ENCODE data around the gene PTPRC. TPM values are rescaled to one million over a fixed set of nuclear protein-coding genes. Genes with fewer than 3 reads are reported as not detected.

PTPRC gene
- total and polyA plus RNA-seq, 7 donors: 0.42 to 7.0 (median 3.9) TPM

DNA sequence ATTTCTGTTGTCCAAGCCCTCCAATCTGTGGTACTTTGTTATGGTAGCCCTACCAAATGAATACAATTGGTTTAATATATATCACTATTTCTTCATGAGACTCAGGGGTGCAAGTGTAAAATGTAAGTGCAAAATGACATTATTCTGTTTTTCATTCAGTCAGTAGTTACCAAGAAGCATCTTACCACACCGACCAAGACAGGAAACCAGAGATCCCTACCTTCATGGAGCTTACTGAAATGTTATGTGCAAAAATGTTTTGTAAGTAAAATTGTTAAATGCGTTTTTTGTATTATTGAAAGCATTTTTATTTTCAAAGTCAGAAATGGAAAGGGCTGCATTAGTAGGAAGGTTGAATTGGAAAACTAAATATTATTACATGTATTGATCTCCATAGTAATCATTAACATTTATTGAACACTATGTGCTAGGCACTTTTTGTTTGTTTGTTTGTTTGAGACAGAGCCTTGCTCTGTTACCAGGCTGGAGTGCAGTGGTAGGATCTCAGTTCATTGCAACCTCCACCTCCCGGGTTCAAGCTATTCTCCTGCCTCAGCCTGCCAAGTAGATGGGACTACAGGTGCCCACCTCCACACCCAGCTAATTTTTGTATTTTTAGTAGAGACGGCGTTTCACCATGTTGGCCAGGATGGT lies 166.8 kb downstream of the PTPRC start:
- no peak overlapping the region for H3K4me3 ChIP-seq
- H3K27me3 ChIP-seq (ENCODE audit: insufficient read depth in 3 of 3, low read length in 2 of 3): no peaks in the 10 kb centered on the region
- DNase-seq: no peak
- H3K4me1 ChIP-seq: no peaks in the 10 kb centered on the region
- TF ChIP-seq, protein P1, sequence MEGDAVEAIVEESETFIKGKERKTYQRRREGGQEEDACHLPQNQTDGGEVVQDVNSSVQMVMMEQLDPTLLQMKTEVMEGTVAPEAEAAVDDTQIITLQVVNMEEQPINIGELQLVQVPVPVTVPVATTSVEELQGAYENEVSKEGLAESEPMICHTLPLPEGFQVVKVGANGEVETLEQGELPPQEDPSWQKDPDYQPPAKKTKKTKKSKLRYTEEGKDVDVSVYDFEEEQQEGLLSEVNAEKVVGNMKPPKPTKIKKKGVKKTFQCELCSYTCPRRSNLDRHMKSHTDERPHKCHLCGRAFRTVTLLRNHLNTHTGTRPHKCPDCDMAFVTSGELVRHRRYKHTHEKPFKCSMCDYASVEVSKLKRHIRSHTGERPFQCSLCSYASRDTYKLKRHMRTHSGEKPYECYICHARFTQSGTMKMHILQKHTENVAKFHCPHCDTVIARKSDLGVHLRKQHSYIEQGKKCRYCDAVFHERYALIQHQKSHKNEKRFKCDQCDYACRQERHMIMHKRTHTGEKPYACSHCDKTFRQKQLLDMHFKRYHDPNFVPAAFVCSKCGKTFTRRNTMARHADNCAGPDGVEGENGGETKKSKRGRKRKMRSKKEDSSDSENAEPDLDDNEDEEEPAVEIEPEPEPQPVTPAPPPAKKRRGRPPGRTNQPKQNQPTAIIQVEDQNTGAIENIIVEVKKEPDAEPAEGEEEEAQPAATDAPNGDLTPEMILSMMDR (IDR thresholded peaks at IDR 0.05): no peak
- ATAC-seq: no peak
- intact Hi-C loops (cut with DNase I): no loop called here
- H3K9me3 ChIP-seq: no peaks in the 10 kb centered on the region
- no peak overlapping the region for H3K27ac ChIP-seq
- H3K36me3 ChIP-seq (ENCODE audit: insufficient read depth in 1 of 2, low read depth in 1 of 2): no peaks in the 10 kb centered on the region
- WGBS, 3 donors: 95% methylated on average over 5 of the region's 5 CpGs

DNA sequence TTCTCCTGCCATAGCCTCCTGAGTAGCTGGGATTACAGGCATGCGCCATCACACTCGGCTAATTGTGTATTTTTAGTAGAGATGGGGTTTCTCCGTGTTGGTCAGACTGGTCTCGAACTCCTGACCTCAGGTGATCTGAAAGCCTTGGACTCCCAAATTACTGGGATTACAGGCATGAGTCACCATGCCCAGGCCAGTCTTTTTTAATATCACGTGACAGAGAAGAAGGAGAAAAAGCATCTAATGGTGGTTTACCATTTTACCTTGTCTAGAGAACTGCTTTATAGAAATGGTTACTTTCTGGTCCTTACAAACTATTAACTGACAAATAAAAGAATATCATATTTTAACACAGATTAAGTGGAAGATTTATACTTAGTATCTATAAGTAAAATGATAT lies 168.0 kb downstream of the PTPRC start:
- Histone ChIP-seq H3K9me3 (no peaks in the 10 kb centered on the region), H3K36me3 (ENCODE audit: insufficient read depth in 1 of 2, low read depth in 1 of 2) (no peaks in the 10 kb centered on the region), H3K27me3 (ENCODE audit: insufficient read depth in 3 of 3, low read length in 2 of 3) (no peaks in the 10 kb centered on the region), H3K4me3 (no peak overlapping the region), H3K27ac (no peak overlapping the region), H3K4me1 (no peaks in the 10 kb centered on the region)
- DNase-seq (no peak), ATAC-seq (no peak)
- intact Hi-C loops (cut with DNase I): no loop called here
- WGBS, 3 donors: 90 to 92% (median 91%) methylated on average over 5 of the region's 5 CpGs
- TF ChIP-seq, protein P1 (IDR thresholded peaks at IDR 0.05): no peak

Other genes with a start within 250 kb of the PTPRC start
- gene ATP6V1G3, start 98.4 kb upstream of the PTPRC start, total RNA-seq: not detected
- not detected for gene ATP6V1G3, start 98.4 kb upstream of the PTPRC start, polyA plus RNA-seq

Data from psoas muscle (tissue), 8 donors.